Osteoblast (primary cell): ENCODE measurements around the gene NRTN. TPM values are rescaled to one million over a fixed set of nuclear protein-coding genes. Genes with fewer than 3 reads are reported as not detected.

Experiments
- DNase-seq: peaks from one replicate; pipeline ENCODE4 v3.0.0; 2011; ENCODE audit warnings: low spot score, mixed read lengths; ENCODE audit not compliant: insufficient read length; ENCODE audit errors: missing footprints
- H2AFZ ChIP-seq: 2 replicates; pipeline ENCODE4 v1.6.0; 2011; ENCODE audit warnings: mild to moderate bottlenecking, low read length
- H3K27ac ChIP-seq: 2 replicates; pipeline ENCODE4 v1.5.1; 2011; ENCODE audit warnings: mild to moderate bottlenecking, low read depth, low read length, moderate library complexity
- H3K27me3 ChIP-seq: 2 replicates; pipeline ENCODE4 v1.6.0; 2012; ENCODE audit warnings: mild to moderate bottlenecking, control low read depth, inconsistent platforms, low read length, moderate library complexity; ENCODE audit not compliant: insufficient read depth
- H3K36me3 ChIP-seq: 2 replicates; pipeline ENCODE4 v1.5.1; 2011; ENCODE audit warnings: mild to moderate bottlenecking, low read length, control low read depth, moderate library complexity; ENCODE audit not compliant: insufficient read depth
- H3K4me1 ChIP-seq: 2 replicates; pipeline ENCODE4 v1.5.1; 2011; ENCODE audit warnings: mild to moderate bottlenecking, low read length, control low read depth, moderate library complexity; ENCODE audit not compliant: insufficient read depth
- H3K4me2 ChIP-seq: 2 replicates; pipeline ENCODE4 v1.6.0; 2011; ENCODE audit warnings: mild to moderate bottlenecking, low read length; ENCODE audit not compliant: insufficient read depth
- H3K4me3 ChIP-seq: fragments of 200-600 bp; sonication (generic); 3 replicates; pipeline ENCODE4 v1.5.1; 2012; ENCODE audit warnings: mild to moderate bottlenecking, low read length, inconsistent platforms; ENCODE audit not compliant: insufficient read depth
- H3K79me2 ChIP-seq: 2 replicates; pipeline ENCODE4 v1.6.0; 2012; ENCODE audit warnings: mild to moderate bottlenecking, low read length, control low read depth, inconsistent platforms; ENCODE audit not compliant: insufficient read depth
- H3K9me3 ChIP-seq: 2 replicates; pipeline ENCODE4 v1.5.1; 2011; ENCODE audit warnings: low read depth, low read length, control low read depth
- H4K20me1 ChIP-seq: 2 replicates; pipeline ENCODE4 v1.6.0; 2012; ENCODE audit warnings: mild to moderate bottlenecking, low read length, control low read depth; ENCODE audit not compliant: insufficient read depth
- CTCF ChIP-seq: IDR thresholded peaks from 2 replicates; pipeline ENCODE4 v1.5.1; 2011; ENCODE audit warnings: mild to moderate bottlenecking, low read depth, low read length, moderate library complexity; ENCODE audit errors: extremely low read depth
- total RNA-seq: library from RNA; depleted of rRNA; stranded (reverse); fragments of >200 nt; gene quantifications from 2 replicates; pipeline ENCODE4 v1.2.3, GENCODE V29; 2012

NRTN gene
- total RNA-seq, 1 donor, result not detected

- no peaks in the 10 kb centered on the region for H3K4me1 ChIP-seq
- no peaks in the 10 kb centered on the region for H3K9me3 ChIP-seq
- H3K27ac ChIP-seq, result no peak overlapping the region
- no peak for DNase-seq
- H3K79me2 ChIP-seq, result no peaks in the 10 kb centered on the region
- H3K4me3 ChIP-seq, result no peak overlapping the region
- H2AFZ ChIP-seq, result no peak overlapping the region
- H3K27me3 ChIP-seq, result peaks cover 19% of the 10 kb centered on the region
- no peaks in the 10 kb centered on the region for H4K20me1 ChIP-seq
- H3K4me2 ChIP-seq, result no peak overlapping the region
- no peak for TF ChIP-seq CTCF
- H3K36me3 ChIP-seq, result no peaks in the 10 kb centered on the region
Observed at GRCh38 chr19:5811117-5811516, 6.2 kb downstream of the NRTN start.

GRCh38 chr19:5814123-5814851 is 9.4 kb downstream of the NRTN start:
- H4K20me1 ChIP-seq, result no peaks in the 10 kb centered on the region
- TF ChIP-seq CTCF, result no peak
- no peaks in the 10 kb centered on the region for H3K9me3 ChIP-seq
- no peak overlapping the region for H2AFZ ChIP-seq
- no peaks in the 10 kb centered on the region for H3K4me1 ChIP-seq
- H3K4me2 ChIP-seq, result no peak overlapping the region
- H3K4me3 ChIP-seq, result no peak overlapping the region
- H3K27ac ChIP-seq, result no peak overlapping the region
- no peaks in the 10 kb centered on the region for H3K79me2 ChIP-seq
- H3K27me3 ChIP-seq, result peaks cover 14% of the 10 kb centered on the region
- peak; percentile 69 for DNase-seq
- H3K36me3 ChIP-seq, result no peaks in the 10 kb centered on the region

DNA sequence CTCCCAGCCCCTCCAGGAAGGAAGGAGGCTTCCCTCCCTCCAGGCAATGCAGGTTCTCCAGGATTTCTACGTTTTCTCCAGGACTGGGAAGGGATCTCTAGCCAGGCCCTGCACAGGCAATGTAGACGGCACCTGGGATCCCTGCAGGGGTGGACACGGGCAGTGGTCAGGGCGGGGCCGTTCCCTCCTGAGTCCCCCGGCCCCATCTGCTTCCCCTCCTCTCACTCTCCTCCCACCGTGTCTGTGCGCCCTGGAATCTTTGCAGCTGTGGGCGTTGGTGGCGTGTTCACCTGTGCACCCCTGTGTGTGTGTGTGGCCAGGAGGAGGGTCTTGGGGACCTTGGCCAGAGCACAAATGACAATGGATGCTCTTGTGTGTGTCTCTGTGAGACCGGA is 10.0 kb downstream of the NRTN start:
- H3K9me3 ChIP-seq, result no peaks in the 10 kb centered on the region
- no peaks in the 10 kb centered on the region for H3K4me1 ChIP-seq
- peak; percentile 44 for DNase-seq
- no peaks in the 10 kb centered on the region for H4K20me1 ChIP-seq
- no peak overlapping the region for H3K4me2 ChIP-seq
- no peak overlapping the region for H3K27ac ChIP-seq
- no peaks in the 10 kb centered on the region for H3K79me2 ChIP-seq
- no peak for TF ChIP-seq CTCF
- no peak overlapping the region for H3K4me3 ChIP-seq
- no peak overlapping the region for H2AFZ ChIP-seq
- H3K27me3 ChIP-seq, result peaks cover 14% of the 10 kb centered on the region
- no peaks in the 10 kb centered on the region for H3K36me3 ChIP-seq

- Histone ChIP-seq H3K27me3 (peaks cover 14% of the 10 kb centered on the region), H3K9me3 (no peaks in the 10 kb centered on the region), H3K4me3 (no peak overlapping the region), H3K4me2 (no peak overlapping the region), H3K36me3 (no peaks in the 10 kb centered on the region), H3K79me2 (no peaks in the 10 kb centered on the region), H2AFZ (no peak overlapping the region), H3K4me1 (no peaks in the 10 kb centered on the region), H4K20me1 (no peaks in the 10 kb centered on the region), H3K27ac (no peak overlapping the region)
- no peak for TF ChIP-seq CTCF
- no peak for DNase-seq
Observed at GRCh38 chr19:5817218-5817617, 12.4 kb downstream of the NRTN start.
